IPS-18c (cell line): Measurements from ENCODE around the gene MYRIP.
"Not testable (repeated sequence)": the region's sequence is repeated elsewhere in the genome, so short reads cannot be mapped to it uniquely, and the experiment has no call there.

Experiments
- H3K4me3 ChIP-seq: 2 replicates; pipeline ENCODE4 v1.7.0; 2013; ENCODE audit warnings: low read depth, mild to moderate bottlenecking, low read length, moderate library complexity; ENCODE audit not compliant: insufficient read depth
- H3K9me3 ChIP-seq: one replicate; pipeline ENCODE4 v1.6.1; 2013; ENCODE audit warnings: mild to moderate bottlenecking, low read length, moderate library complexity; ENCODE audit not compliant: control insufficient read depth, insufficient read depth

The MYRIP gene

GRCh38 chr3:39809181-39809994, at the start of gene MYRIP:
Gene MYRIP (plus strand): TSS chr3:39809609. CDS start chr3:39900817, 91,208 bp downstream.
- Histone ChIP-seq H3K9me3 (peaks cover 2% of the 10 kb centered on the region), H3K4me3 (peak within 1 kb of the TSS; percentile 72)

- no peaks in the 10 kb centered on the region for H3K9me3 ChIP-seq
Observed at GRCh38 chr3:39760325-39760724, 49.1 kb upstream of the MYRIP start.

GRCh38 chr3:39762537-39763070, 46.8 kb upstream of the MYRIP start:
- H3K9me3 ChIP-seq = no peaks in the 10 kb centered on the region

More at GRCh38 chr3:39760325-39760724, 49.1 kb upstream of the MYRIP start:
- no peak overlapping the region for H3K4me3 ChIP-seq

GRCh38 chr3:39763390-39763789, 46.0 kb upstream of the MYRIP start:
- Histone ChIP-seq H3K4me3 (no peak overlapping the region), H3K9me3 (no peaks in the 10 kb centered on the region)

More at GRCh38 chr3:39762537-39763070, 46.8 kb upstream of the MYRIP start:
- no peak overlapping the region for H3K4me3 ChIP-seq

GRCh38 chr3:39765575-39765974, 43.8 kb upstream of the MYRIP start:
- Histone ChIP-seq H3K9me3 (no peaks in the 10 kb centered on the region), H3K4me3 (no peak overlapping the region)

- Histone ChIP-seq H3K4me3 (no peak overlapping the region), H3K9me3 (no peaks in the 10 kb centered on the region)
Observed at GRCh38 chr3:39766433-39766832, 43.0 kb upstream of the MYRIP start.

GRCh38 chr3:39766909-39767308, 42.5 kb upstream of the MYRIP start:
- H3K4me3 ChIP-seq, H3K9me3 ChIP-seq: not testable (repeated sequence)

GRCh38 chr3:39778168-39778567, 31.2 kb upstream of the MYRIP start:
- not testable (repeated sequence) for H3K4me3 ChIP-seq, H3K9me3 ChIP-seq

- Histone ChIP-seq H3K9me3 (no peaks in the 10 kb centered on the region), H3K4me3 (no peak overlapping the region)
Observed at GRCh38 chr3:39779511-39780230, 29.7 kb upstream of the MYRIP start.

- Histone ChIP-seq H3K4me3 (no peak overlapping the region), H3K9me3 (no peaks in the 10 kb centered on the region)
Observed at GRCh38 chr3:39780352-39780751, 29.1 kb upstream of the MYRIP start.

GRCh38 chr3:39781025-39781424, 28.4 kb upstream of the MYRIP start:
- H3K4me3 ChIP-seq = no peak overlapping the region
- H3K9me3 ChIP-seq = no peaks in the 10 kb centered on the region

- H3K9me3 ChIP-seq = no peaks in the 10 kb centered on the region
- H3K4me3 ChIP-seq = no peak overlapping the region
Observed at GRCh38 chr3:39781632-39782031, 27.8 kb upstream of the MYRIP start.

- no peaks in the 10 kb centered on the region for H3K9me3 ChIP-seq
- no peak overlapping the region for H3K4me3 ChIP-seq
Observed at GRCh38 chr3:39783680-39784079, 25.7 kb upstream of the MYRIP start.

- Histone ChIP-seq H3K4me3 (no peak overlapping the region), H3K9me3 (no peaks in the 10 kb centered on the region)
Observed at GRCh38 chr3:39784922-39785321, 24.5 kb upstream of the MYRIP start.

- Histone ChIP-seq H3K9me3 (no peaks in the 10 kb centered on the region), H3K4me3 (no peak overlapping the region)
Observed at GRCh38 chr3:39788128-39788883, 21.1 kb upstream of the MYRIP start.

- H3K4me3 ChIP-seq = no peak overlapping the region
Observed at GRCh38 chr3:39791603-39792002, 17.8 kb upstream of the MYRIP start.

GRCh38 chr3:39794880-39795279, 14.5 kb upstream of the MYRIP start:
- Histone ChIP-seq H3K9me3 (no peaks in the 10 kb centered on the region), H3K4me3 (no peak overlapping the region)

More at GRCh38 chr3:39791603-39792002, 17.8 kb upstream of the MYRIP start:
- no peaks in the 10 kb centered on the region for H3K9me3 ChIP-seq
